Transverse colon (tissue), 4 donors: ENCODE data around the gene INPP5K.

ENCODE experiments used
- CTCF ChIP-seq, 5 experiments: fragments of 200-600 bp in 3 of 5; fragments of 450-650 bp in 2 of 5; sonication (generic) in 3 of 5; IDR thresholded peaks; 1 replicate in 2 of 5; 2 replicates in 3 of 5; pipeline ENCODE4 v1.5.1; 2016 to 2017; ENCODE audit warnings: antibody characterized with exemption in 5 of 5, inconsistent platforms in 3 of 5, mild to moderate bottlenecking in 2 of 5, moderate library complexity in 1 of 5
- EP300 ChIP-seq: sonication (generic); formaldehyde crosslinking; IDR thresholded peaks from one replicate; pipeline ENCODE4 v1.6.1; 2017; ENCODE audit warnings: antibody characterized with exemption, low read depth
- POLR2A ChIP-seq: fragments of 450-650 bp; IDR thresholded peaks from one replicate; pipeline ENCODE4 v1.6.1; 2016; ENCODE audit warnings: antibody characterized with exemption, mild to moderate bottlenecking, moderate library complexity
- POLR2AphosphoS5 ChIP-seq, 3 donors: sonication (generic); formaldehyde crosslinking; IDR thresholded peaks; one replicate each; pipeline ENCODE4 v1.6.1; 2016; ENCODE audit warnings: antibody characterized with exemption in 3 of 3

- TF ChIP-seq CTCF (IDR thresholded peaks at IDR 0.05): no peak
- no peak for TF ChIP-seq POLR2A
- TF ChIP-seq EP300: no peak
- TF ChIP-seq POLR2AphosphoS5 (IDR thresholded peaks at IDR 0.05): no peak
Measured at GRCh38 chr17:1449412-1449967, 66.9 kb downstream of the INPP5K start.
